ENCODE data around the gene AKNAD1. TPM values are rescaled to one million over a fixed set of nuclear protein-coding genes. Genes with fewer than 3 reads are reported as not detected.

Gene AKNAD1
- total and polyA plus RNA-seq, 2 donors (not counting 1 experiment from before 2014, with no cell fraction given): not detected

GRCh38 chr1:108877348-108878159 lies 20.7 kb upstream of the AKNAD1 start:
- ATAC-seq (ENCODE audit: low read depth): no peak
- Histone ChIP-seq H3K4me2 (replicated peaks; ENCODE audit: low read depth, low read length, poor library complexity, severe bottlenecking) (peak overlapping the region; percentile 91), H3K9me3 (ENCODE audit: control extremely low read depth in 1 of 3, control insufficient read depth in 2 of 3, insufficient read depth in 1 of 3, low read length in 2 of 3) (no peaks in the 10 kb centered on the region), H3K9ac (ENCODE audit: low read length) (peak overlapping the region; percentile 90), H3K4me3 (ENCODE audit: control extremely low read depth in 1 of 5, extremely low read depth in 1 of 5, insufficient read depth in 1 of 5, low read depth in 2 of 5, low read length in 4 of 5) (peak overlapping the region; percentile 68 to 93 (median 86)), H3K27ac (ENCODE audit: low read length in 2 of 2) (peak overlapping the region in 1 of 2 donors; percentile 67), H3K4me1 (ENCODE audit: control insufficient read depth in 2 of 2, insufficient read depth in 2 of 2, low read length in 2 of 2) (peaks cover 11 to 12% of the 10 kb centered on the region in 2 donors), H3K36me3 (replicated peaks in 1 of 2; ENCODE audit: control extremely low read depth in 1 of 2, control insufficient read depth in 1 of 2, extremely low read depth in 1 of 2, insufficient read depth in 2 of 2, low read length in 1 of 2) (no peaks in the 10 kb centered on the region), H3K27me3 (replicated peaks in 1 of 4; ENCODE audit: control extremely low read depth in 1 of 4, control insufficient read depth in 3 of 4, insufficient read depth in 4 of 4, low read length in 3 of 4) (no peaks in the 10 kb centered on the region), H2AFZ (ENCODE audit: insufficient read depth, low read depth, low read length, poor library complexity, severe bottlenecking) (peak overlapping the region; percentile 100), H3K79me2 (ENCODE audit: control insufficient read depth, insufficient read depth, low read length) (no peaks in the 10 kb centered on the region), H4K20me1 (ENCODE audit: control insufficient read depth, insufficient read depth, low read length, poor library complexity, severe bottlenecking) (no peaks in the 10 kb centered on the region)
- H3K4me1 Mint-ChIP-seq: peaks cover 13% of the 10 kb centered on the region
- no peaks in the 10 kb centered on the region for H3K27me3 Mint-ChIP-seq
- peak overlapping the region; percentile 88 for H3K27ac Mint-ChIP-seq
- TF ChIP-seq EZH2 (IDR thresholded peaks at IDR 0.05; ENCODE audit: borderline replicate concordance, insufficient read depth, low read depth, low read length, poor library complexity, severe bottlenecking) (no peak), CTCF (IDR thresholded peaks at IDR 0.05) (no peak)
- 5% methylated on average over 17 of the region's 30 CpGs for WGBS (ENCODE audit: insufficient coverage)
- intact Hi-C loops (cut with micrococcal nuclease): loop anchor here (1.0 to 5.0 kb wide), 5 partner anchors 131 to 335 kb away; partner anchors contain the start of genes HENMT1, PRPF38B, SARS1 and STXBP3
- ChIA-PET CTCF (interaction anchor here (0.9 to 2.4 kb wide), 2 partner anchors 9 to 21 kb away, joined by 3 to 10 read pairs; no protein-coding TSS in a partner anchor), POLR2A (no interaction called here)
- peak; percentile 34 for DNase-seq
- peak overlapping the region; percentile 98 for H3K4me3 Mint-ChIP-seq
- H3K9me3 Mint-ChIP-seq (ENCODE audit: insufficient read depth): no peaks in the 10 kb centered on the region
